ENCODE results near the gene EPAS1.
A peak's percentile ranks its signal among the peaks of the same experiment; 100 is the strongest.

Gene EPAS1

DNA sequence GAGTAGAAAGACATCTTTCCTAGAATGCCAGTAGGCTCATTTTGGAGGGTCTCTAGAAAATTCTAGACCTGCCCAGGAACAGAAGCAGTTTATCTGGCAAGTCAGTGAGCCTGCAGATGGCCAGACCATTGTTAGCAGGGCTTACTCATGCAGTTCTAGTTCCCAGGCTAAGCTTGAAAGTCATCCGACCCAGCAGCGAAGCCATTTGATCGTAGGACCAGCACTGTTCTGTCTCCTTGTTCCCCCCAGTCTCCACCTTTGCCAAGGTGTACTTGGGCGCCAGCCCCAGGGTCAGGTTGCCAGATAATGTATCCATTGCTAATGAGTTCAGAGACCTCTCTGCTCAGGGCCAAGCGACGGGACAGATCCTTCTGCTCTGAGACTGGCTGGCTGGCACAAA, 70.1 kb downstream of the EPAS1 start:
- DNase-seq: no peak

DNA sequence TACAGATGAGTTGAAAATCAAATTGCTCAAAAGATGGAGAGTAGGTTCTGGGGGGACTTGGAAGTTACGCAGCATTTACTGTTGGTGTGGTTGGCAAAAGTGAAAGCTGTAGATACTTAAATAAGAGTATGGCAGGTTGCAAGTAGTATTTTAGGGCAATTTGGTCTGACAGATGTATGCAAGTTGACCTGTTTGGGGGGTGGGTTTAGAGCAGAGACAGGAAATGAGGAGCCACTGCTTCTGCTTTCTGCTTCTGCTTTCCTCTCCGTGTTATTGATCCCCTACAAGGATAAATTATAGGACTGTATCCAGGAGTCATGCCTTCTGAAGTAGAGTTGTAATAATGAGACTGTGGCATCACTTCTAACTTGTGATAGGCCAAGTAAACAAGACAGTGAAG, 71.2 kb downstream of the EPAS1 start:
- DNase-seq: no peak

DNA sequence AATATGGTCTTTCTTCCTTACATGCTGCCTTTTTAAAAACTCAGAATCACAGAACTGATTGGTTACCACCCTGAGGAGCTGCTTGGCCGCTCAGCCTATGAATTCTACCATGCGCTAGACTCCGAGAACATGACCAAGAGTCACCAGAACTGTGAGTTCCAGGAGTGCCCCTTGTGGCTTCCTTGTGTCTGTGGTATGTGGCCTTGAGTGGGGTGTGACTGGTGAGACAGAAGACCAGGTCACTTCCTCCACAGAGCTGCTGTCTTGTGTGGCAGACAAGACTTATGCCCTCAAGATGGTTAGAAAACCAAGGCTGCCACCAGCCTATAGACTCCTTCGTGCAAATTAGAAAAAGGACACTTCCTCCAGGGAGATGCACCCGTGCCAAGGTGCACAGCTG, 72.6 kb downstream of the EPAS1 start:
- peak; percentile 10 to 28 for DNase-seq

DNA sequence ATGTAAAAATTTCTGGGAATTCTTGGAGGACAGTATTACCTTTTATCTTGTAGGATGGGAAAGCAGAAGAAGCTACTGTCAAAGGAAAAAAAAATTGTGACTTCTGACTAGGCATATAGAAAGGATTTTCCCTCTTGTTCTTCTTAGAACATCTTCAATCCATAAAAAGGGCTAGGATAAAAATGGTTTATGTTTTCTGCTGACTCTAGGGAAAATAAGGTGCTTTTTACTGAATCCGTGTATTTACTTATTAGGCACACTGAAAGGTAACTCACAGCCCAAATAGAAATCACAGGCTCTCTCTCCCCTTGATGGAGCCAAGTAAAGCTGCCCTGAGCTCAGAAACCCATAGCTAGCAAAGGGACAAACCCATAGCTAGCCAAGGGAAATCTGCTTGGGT, 74.6 kb downstream of the EPAS1 start:
- DNase-seq: no peak

DNA sequence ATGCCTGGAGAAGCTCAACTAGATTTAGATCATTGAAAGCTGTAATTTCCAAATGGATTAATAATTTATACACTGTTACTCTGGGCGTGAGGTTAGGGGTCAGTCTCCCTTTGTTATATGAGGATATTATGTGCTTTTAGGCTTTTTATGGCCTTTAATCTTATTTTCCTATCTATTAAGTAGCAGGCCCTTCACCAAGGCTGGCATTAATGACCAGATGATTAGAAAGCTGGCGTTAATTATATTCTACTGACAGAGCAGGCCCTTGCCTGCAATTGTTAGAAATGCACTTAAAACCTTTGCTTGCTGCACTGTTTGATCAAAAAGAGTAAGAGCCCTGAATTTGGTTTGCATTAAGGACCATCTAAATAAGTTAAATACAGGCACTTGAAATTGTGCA, 75.3 kb downstream of the EPAS1 start:
- no peak for DNase-seq

DNA sequence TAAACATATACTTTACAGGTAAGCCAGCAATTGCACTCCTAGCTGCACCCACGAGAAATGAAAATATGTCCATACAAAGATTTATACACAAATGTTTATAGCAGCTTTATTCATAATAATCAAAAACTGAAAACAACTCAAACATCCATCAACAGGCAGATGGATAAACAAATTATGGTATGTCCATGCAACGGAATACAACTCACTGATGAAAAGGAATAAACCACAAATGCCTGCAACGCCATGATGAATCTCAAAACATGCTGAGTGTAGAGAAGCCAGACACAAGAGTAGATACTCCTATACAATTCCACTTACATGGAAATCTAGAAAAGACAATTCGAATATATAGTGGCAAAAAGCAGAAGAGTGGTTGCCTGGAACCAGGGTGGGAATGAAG, 76.0 kb downstream of the EPAS1 start:
- no peak for DNase-seq

DNA sequence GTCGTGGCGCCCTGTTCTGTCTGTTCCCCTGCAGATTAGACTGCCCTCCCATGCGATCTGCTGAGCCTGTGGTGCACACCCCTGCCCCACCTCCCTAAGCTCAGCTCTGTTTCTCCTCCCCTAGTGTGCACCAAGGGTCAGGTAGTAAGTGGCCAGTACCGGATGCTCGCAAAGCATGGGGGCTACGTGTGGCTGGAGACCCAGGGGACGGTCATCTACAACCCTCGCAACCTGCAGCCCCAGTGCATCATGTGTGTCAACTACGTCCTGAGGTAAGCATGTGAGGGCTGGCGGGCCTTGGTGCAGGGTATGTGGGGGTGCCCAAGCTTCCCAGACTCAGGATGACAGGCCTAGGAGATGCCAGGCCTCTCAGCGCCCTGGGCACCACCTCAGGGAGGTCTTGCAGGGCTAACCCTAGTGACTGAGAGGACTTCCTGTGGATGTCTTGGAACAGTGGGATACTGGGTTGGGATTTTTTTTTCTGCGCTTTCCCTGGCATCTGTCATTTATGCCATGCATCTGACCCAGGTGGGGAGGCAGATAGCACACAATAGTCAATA, 78.4 kb downstream of the EPAS1 start:
- DNase-seq: no peak

DNA sequence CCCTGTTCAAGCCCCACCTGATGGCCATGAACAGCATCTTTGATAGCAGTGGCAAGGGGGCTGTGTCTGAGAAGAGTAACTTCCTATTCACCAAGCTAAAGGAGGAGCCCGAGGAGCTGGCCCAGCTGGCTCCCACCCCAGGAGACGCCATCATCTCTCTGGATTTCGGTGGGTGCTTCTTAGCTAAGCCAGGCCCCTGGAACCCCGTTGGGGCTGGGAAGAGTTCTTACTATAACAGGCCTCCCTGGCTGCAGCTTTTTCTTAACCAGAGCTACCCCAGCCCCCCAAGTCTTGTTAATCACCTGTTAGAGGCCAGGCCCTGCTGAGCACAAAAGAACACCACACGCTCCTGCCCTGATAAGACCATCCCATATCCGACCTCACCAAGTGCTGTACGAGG, 79.4 kb downstream of the EPAS1 start:
- DNase-seq: no peak

DNA sequence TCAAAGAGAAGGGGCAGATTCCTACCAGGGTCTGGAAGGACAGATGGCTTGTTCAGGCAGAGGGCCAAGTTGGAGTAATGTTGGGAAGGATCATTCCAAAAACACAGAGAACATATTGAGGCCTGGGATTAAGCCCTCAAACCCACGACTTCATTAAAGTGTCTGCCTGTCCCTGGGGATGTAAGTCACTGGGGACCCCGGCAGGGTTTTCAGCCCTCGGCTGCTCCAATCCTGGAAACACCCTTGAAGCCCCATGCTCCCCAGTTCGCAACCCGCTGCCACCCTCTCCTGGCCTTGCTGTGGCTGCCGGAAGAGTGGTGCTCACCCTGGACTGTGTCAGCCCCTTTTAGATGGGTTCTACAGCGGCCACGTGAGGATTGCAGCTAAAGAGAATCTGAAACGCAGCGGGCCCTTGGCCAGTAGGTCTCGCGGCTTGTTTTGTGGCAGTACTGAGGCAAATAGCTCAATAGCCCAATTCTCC, 79.9 kb downstream of the EPAS1 start:
- DNase-seq: no peak

DNA sequence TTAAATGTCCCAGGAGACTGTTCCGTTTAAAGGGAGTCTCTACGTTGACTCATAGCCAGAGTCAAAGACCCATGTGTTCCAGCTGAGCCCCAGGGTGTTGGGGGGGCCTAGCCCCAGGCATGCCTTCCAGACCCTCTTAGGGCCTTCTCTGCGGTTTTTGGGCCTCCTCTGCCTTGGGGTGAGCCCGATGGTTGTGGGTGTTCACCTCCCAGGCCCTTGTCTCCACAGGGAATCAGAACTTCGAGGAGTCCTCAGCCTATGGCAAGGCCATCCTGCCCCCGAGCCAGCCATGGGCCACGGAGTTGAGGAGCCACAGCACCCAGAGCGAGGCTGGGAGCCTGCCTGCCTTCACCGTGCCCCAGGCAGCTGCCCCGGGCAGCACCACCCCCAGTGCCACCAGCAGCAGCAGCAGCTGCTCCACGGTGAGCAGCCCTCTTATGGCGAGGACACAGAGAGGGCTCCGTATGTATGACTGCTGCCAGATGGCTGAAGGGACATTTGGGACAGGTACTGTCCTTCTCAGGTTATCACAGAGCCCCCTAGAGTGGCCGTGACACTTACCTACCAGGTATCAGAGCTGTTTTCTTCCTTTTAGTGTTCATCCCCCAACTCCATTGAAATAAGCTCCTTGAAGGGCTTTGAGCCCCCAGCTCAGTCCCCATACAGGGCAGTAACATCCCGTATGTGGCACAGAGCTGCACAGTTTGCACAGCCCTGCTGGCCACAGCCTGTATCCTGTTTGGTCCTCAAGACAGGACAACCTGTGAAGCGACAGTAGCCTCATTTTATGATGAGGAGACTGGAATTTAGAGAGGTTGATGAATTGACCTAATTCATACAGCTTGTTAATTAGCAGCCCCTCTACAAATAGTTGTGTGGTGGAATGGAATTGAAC, 80.7 kb downstream of the EPAS1 start:
- no peak for DNase-seq

DNA sequence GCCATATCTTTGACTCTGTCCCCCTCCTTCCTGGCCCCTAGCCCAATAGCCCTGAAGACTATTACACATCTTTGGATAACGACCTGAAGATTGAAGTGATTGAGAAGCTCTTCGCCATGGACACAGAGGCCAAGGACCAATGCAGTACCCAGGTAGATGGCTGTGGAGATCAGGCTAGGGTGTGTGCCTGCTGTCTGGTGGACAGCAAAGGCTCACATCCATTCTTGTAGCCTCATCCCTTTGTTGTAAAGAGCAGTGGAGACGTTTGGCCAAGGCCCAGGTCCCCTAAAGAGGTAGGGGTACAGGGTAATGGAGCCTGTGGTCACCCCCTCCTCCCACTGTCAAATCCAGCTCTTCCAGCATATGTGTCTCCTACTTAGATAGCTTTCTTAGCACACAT, 81.4 kb downstream of the EPAS1 start:
- no peak for DNase-seq

DNA sequence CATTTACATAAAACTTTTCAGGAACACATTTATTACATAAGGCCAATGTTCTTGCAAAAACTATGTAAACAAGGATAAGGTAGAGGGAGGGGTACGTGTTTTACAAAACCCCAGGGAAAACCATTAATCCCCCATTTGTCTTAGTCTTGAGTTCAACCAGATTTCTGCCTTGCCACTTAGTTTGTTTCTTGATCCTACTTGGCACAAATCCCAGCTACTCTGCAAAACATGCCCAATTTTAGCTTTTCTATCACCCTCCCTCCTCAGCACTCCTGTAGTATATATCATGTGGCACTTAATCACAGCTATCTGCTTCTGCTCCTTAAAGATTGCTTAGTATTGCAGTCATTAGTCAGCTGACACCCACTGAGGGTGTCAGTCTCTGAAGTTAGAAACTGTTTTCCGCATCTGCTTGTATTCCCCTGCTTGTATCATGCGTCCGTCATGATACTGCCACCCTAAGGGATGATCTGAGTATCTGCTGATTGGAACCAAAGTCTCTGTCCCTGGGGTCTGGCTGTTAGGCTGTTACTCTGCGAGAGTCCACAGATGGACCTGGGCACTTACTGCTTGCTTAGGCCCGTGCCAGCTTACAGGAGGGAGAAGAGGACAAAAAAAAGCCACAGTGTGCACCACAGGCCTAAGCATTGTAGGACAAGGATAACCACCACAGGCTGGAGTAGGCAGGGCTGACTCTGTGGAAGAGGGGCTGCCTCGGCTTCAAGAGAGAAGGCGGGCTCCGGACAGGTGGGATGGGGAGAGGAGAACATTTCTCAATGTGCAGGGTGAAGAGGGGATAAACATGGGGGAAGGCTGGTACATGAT, 82.2 kb downstream of the EPAS1 start:
- DNase-seq: no peak

DNA sequence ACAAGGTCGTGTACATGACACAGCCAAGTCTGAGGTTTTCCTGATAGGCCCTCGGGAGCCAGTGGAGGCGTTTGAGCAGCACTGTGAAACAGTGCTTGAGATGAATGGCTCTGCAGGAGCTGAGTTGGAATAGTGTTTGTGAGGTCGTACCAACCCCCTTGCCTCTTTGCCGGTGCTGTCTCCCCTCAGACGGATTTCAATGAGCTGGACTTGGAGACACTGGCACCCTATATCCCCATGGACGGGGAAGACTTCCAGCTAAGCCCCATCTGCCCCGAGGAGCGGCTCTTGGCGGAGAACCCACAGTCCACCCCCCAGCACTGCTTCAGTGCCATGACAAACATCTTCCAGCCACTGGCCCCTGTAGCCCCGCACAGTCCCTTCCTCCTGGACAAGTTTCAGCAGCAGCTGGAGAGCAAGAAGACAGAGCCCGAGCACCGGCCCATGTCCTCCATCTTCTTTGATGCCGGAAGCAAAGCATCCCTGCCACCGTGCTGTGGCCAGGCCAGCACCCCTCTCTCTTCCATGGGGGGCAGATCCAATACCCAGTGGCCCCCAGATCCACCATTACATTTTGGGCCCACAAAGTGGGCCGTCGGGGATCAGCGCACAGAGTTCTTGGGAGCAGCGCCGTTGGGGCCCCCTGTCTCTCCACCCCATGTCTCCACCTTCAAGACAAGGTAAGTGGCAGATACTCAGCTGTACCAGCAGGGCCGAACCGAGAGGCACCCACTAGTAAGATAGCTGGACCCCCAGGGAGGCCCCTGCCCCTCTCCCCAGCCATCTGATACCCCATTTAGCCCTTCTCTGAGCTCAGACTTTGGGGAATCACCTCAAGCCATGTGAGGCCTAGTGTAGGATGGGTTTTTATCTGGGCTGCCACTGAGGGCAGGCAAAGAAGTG, 83.1 kb downstream of the EPAS1 start:
- no peak for DNase-seq

DNA sequence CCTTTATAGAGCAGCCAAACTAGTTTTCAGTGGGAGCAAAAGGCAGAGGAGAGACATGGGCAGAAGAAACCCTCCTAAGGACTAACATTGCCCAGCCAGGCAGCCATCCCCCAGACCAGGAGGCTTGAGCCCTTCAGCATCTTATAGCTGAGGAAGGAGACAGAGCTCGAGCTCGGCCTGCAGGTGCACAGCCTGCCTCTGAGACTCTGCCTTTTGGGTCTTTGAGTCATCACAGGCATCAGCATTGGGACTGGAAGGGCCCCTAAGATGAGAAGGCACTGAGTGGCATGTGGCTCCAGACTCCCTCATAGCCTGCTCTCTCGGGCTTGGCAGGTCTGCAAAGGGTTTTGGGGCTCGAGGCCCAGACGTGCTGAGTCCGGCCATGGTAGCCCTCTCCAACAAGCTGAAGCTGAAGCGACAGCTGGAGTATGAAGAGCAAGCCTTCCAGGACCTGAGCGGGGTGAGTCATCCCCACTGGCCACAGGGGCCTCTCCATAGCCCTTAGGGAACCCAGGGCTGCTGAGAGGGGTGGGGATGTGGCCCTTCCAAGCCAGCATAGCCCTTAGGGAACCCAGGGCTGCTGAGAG, 84.1 kb downstream of the EPAS1 start:
- DNase-seq: no peak

DNA sequence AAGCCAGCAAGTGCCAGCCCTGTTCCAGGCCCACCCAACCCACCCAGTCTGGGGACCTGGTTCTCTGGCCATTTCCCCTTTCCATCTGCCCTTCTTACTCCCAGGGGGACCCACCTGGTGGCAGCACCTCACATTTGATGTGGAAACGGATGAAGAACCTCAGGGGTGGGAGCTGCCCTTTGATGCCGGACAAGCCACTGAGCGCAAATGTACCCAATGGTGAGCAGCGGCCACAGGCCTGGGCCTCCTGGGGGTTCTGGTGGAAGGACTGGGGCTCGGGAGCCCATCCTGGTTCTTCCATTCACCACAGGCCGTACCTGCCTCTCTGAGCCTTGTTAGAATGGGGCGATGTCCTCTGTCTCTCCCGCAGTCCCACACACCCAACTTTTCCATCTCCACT, 84.7 kb downstream of the EPAS1 start:
- DNase-seq: no peak

DNA sequence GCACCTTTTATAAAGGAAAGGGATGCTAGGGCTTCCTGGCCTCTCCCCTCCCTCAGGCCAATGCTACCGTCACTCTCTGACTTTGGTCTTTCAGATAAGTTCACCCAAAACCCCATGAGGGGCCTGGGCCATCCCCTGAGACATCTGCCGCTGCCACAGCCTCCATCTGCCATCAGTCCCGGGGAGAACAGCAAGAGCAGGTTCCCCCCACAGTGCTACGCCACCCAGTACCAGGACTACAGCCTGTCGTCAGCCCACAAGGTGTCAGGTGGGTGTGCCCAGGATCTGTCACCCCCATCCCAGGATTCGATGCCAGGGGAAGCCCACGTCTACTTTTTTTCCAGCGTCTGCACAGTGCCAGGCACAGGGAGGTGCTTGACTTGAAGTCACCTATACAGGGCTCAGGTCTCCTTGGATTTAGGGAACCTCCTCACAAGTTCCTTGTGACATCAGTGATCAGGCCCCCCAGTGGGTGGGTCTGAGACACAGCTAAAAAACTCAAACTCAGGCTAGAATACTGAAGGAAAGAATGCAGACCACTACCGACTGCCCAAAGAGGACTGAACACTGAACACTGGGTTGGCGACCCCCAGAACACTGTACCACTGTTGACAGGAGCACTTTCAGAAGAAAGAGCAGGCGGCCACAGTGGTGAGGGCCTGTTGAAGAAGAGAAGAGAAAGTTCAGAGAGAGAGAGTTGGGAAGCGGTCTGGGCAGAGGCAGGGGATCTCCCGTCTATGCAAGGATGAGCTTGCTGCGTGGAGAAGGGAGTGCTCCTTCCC, 85.3 kb downstream of the EPAS1 start:
- DNase-seq: no peak

DNA sequence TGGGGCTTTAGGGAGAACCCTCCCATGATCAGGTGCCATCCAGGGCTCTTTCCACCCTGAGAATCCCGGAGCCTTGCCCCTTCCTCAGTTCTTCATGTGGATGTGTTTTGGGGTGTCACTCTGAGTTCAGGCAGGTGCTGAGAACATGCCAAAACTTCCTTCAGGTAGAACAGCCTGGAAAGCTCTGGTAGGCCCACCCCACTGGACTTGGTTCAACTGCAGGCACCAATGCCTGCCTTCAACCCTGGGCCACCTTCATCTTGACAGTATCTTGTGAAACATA, 85.8 kb downstream of the EPAS1 start:
- no peak for DNase-seq

DNA sequence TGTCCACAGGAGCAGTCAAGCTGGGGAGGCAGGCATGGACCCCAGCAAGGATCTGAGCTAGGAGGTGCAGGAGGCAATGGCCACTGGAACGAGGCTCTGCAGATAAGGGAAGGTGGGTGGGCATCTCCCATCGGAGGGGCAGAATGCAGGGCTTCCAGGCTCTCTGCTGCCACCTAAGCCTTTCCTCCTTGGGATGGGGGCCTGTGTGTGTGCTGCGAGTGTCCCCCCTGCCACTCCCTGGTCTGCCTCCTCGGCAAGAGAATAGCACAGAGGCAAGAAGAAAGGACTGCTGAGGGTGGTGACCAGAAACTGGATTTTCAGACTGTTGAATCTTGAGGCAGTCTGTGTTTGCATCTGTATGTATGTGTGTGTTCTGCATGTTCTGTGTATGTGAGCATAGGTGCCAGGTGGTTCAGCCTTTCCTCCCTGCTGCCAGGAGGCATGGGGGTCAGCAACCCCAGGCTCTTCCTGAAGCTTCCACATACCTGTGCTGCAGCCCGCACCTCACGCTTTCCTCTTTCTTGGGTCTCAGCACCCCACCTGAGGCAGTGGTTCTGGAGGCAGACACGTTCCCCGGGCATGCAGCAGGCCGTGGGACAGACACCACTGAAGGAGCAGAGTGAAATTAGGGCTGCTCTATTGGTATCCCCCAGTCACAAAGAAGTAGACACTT, 86.7 kb downstream of the EPAS1 start:
- no peak for DNase-seq

DNA sequence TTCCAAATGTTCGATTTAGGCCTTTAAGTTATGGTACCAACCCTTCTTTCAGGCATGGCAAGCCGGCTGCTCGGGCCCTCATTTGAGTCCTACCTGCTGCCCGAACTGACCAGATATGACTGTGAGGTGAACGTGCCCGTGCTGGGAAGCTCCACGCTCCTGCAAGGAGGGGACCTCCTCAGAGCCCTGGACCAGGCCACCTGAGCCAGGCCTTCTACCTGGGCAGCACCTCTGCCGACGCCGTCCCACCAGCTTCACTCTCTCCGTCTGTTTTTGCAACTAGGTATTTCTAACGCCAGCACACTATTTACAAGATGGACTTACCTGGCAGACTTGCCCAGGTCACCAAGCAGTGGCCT, 87.2 kb downstream of the EPAS1 start:
- DNase-seq: no peak

DNA sequence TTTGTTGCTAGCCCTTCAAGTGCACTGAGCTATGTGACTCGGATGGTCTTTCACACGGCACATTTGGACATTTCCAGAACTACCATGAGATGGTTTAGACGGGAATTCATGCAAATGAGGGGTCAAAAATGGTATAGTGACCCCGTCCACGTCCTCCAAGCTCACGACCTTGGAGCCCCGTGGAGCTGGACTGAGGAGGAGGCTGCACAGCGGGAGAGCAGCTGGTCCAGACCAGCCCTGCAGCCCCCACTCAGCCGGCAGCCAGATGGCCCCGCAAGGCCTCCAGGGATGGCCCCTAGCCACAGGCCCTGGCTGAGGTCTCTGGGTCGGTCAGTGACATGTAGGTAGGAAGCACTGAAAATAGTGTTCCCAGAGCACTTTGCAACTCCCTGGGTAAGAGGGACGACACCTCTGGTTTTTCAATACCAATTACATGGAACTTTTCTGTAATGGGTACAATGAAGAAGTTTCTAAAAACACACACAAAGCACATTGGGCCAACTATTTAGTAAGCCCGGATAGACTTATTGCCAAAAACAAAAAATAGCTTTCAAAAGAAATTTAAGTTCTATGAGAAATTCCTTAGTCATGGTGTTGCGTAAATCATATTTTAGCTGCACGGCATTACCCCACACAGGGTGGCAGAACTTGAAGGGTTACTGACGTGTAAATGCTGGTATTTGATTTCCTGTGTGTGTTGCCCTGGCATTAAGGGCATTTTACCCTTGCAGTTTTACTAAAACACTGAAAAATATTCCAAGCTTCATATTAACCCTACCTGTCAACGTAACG, 88.8 kb downstream of the EPAS1 start:
- DNase-seq: peak in 1 of 2 donors; percentile 18
